Stimulated activated CD4-positive, alpha-beta T cell treated with anti-CD3 and anti-CD28 coated beads, Interleukin-2, amount 100 ng/mL, for 24 hours (primary cell): ENCODE measurements around the gene APOA1.

Experiments used
- DNase-seq, 2 donors: peaks; one replicate each; pipeline ENCODE4 v3.0.0-alpha.2; 2020

Gene APOA1

DNA sequence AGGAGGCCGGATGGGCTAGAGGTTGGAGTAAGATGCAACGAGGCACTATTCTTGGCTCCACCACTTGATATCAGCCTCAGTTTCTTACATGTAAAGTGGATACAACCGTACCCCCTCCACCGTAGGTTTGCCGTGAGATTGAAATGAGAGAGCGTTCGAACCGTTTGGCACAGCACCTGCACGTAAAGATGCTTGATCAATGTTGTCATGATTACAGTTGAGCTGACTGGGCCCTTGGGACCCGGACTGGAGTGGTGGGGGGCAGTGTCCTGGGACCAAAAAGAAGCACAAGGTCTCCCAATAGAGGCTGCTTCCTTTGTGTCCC lies 4.0 kb downstream of the APOA1 start:
- DNase-seq = no peak

DNA sequence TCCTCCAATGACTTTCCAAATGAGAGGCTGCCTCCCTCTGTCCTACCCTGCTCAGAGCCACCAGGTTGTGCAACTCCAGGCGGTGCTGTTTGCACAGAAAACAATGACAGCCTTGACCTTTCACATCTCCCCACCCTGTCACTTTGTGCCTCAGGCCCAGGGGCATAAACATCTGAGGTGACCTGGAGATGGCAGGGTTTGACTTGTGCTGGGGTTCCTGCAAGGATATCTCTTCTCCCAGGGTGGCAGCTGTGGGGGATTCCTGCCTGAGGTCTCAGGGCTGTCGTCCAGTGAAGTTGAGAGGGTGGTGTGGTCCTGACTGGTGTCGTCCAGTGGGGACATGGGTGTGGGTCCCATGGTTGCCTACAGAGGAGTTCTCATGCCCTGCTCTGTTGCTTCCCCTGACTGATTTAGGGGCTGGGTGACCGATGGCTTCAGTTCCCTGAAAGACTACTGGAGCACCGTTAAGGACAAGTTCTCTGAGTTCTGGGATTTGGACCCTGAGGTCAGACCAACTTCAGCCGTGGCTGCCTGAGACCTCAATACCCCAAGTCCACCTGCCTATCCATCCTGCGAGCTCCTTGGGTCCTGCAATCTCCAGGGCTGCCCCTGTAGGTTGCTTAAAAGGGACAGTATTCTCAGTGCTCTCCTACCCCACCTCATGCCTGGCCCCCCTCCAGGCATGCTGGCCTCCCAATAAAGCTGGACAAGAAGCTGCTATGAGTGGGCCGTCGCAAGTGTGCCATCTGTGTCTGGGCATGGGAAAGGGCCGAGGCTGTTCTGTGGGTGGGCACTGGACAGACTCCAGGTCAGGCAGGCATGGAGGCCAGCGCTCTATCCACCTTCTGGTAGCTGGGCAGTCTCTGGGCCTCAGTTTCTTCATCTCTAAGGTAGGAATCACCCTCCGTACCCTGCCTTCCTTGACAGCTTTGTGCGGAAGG lies 4.8 kb downstream of the APOA1 start:
- no peak for DNase-seq

DNA sequence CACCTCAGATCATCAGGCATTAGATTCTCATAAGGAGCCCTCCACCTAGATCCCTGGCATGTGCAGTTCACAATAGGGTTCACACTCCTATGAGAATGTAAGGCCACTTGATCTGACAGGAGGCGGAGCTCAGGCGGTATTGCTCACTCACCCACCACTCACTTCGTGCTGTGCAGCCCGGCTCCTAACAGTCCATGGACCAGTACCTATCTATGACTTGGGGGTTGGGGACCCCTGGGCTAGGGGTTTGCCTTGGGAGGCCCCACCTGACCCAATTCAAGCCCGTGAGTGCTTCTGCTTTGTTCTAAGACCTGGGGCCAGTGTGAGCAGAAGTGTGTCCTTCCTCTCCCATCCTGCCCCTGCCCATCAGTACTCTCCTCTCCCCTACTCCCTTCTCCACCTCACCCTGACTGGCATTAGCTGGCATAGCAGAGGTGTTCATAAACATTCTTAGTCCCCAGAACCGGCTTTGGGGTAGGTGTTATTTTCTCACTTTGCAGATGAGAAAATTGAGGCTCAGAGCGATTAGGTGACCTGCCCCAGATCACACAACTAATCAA lies 5.6 kb downstream of the APOA1 start:
- no peak for DNase-seq

DNA sequence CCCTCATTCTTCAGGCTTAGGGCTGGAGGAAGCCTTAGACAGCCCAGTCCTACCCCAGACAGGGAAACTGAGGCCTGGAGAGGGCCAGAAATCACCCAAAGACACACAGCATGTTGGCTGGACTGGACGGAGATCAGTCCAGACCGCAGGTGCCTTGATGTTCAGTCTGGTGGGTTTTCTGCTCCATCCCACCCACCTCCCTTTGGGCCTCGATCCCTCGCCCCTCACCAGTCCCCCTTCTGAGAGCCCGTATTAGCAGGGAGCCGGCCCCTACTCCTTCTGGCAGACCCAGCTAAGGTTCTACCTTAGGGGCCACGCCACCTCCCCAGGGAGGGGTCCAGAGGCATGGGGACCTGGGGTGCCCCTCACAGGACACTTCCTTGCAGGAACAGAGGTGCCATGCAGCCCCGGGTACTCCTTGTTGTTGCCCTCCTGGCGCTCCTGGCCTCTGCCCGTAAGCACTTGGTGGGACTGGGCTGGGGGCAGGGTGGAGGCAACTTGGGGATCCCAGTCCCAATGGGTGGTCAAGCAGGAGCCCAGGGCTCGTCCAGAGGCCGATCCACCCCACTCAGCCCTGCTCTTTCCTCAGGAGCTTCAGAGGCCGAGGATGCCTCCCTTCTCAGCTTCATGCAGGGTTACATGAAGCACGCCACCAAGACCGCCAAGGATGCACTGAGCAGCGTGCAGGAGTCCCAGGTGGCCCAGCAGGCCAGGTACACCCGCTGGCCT lies 7.1 kb downstream of the APOA1 start:
- DNase-seq = no peak

DNA sequence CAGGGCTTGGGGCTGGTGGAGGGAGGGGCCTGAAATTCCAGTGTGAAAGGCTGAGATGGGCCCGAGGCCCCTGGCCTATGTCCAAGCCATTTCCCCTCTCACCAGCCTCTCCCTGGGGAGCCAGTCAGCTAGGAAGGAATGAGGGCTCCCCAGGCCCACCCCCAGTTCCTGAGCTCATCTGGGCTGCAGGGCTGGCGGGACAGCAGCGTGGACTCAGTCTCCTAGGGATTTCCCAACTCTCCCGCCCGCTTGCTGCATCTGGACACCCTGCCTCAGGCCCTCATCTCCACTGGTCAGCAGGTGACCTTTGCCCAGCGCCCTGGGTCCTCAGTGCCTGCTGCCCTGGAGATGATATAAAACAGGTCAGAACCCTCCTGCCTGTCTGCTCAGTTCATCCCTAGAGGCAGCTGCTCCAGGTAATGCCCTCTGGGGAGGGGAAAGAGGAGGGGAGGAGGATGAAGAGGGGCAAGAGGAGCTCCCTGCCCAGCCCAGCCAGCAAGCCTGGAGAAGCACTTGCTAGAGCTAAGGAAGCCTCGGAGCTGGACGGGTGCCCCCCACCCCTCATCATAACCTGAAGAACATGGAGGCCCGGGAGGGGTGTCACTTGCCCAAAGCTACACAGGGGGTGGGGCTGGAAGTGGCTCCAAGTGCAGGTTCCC lies 7.8 kb downstream of the APOA1 start, which contains the start of gene APOC3:
APOC3 (plus strand) TSS at position 383 of the 659 bp plus-strand sequence. CDS start 676 bp downstream, outside the sequence.
- no peak for DNase-seq

DNA sequence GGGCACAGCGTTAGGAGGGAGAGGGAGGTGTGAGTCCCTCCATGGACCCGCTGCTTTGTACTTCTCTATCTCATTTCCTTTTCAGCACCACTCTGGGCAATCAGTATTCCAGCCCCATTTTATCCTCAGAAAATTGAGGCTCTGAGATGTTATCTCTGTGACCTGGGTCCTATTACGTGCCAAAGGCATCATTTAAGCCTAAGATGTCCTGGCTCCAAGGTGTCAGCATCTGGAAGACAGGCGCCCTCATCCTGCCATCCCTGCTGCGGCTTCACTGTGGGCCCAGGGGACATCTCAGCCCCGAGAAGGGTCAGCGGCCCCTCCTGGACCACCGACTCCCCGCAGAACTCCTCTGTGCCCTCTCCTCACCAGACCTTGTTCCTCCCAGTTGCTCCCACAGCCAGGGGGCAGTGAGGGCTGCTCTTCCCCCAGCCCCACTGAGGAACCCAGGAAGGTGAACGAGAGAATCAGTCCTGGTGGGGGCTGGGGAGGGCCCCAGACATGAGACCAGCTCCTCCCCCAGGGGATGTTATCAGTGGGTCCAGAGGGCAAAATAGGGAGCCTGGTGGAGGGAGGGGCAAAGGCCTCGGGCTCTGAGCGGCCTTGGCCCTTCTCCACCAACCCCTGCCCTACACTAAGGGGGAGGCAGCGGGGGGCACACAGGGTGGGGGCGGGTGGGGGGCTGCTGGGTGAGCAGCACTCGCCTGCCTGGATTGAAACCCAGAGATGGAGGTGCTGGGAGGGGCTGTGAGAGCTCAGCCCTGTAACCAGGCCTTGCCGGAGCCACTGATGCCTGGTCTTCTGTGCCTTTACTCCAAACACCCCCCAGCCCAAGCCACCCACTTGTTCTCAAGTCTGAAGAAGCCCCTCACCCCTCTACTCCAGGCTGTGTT lies 8.5 kb downstream of the APOA1 start:
- no peak for DNase-seq

DNA sequence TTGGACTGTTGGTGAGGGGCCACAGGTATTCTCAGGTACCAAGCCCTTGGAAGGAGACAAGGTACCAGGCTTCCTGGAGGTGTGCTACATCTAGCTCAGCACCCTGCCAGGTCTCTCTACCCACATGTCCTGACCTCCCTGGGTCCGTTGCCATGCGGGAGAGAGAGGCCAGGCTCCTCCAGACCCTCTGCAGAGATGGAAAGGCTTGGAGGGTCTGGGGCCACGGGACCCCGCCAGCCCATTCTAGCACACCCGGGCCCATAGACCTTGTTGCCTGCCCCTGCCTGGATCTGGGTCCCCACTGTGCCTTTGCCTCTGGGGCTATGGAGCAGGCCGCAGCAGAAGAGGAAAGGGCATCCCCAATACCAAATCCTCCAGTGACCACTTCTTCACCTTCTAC lies 10.0 kb downstream of the APOA1 start:
- no peak for DNase-seq

DNA sequence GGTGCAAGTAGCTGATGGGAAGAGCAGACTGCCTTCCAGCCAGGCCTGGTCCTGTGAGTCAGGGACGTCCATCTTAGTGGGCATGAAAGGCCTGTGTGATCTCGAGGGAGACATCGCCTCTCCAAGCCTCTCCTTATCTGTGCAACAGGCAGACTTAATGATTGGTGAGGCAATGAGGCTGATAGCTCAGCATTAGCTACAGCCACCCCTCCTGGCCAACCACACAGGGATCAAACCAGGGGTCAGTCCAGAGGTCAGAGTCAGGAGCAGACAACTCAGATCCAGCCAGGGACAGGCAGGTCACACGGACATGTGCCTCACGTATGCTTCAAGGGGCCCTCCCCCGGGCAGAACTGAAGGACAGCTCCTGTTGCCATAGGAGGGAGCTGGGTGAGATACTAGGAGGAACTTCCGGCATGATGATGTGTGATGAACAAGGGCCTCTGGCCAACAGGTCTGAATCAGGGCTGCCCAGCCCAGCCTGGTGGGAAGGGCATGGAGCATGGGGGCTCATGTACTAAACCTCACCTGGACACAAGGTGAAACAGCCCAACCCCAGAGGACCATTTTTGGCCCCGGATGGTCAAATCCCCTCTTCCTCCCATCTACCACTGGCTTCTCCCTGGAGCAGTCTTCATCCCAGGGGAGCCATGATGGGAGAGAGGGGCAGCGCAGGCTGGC lies 10.5 kb downstream of the APOA1 start:
- DNase-seq = no peak

DNA sequence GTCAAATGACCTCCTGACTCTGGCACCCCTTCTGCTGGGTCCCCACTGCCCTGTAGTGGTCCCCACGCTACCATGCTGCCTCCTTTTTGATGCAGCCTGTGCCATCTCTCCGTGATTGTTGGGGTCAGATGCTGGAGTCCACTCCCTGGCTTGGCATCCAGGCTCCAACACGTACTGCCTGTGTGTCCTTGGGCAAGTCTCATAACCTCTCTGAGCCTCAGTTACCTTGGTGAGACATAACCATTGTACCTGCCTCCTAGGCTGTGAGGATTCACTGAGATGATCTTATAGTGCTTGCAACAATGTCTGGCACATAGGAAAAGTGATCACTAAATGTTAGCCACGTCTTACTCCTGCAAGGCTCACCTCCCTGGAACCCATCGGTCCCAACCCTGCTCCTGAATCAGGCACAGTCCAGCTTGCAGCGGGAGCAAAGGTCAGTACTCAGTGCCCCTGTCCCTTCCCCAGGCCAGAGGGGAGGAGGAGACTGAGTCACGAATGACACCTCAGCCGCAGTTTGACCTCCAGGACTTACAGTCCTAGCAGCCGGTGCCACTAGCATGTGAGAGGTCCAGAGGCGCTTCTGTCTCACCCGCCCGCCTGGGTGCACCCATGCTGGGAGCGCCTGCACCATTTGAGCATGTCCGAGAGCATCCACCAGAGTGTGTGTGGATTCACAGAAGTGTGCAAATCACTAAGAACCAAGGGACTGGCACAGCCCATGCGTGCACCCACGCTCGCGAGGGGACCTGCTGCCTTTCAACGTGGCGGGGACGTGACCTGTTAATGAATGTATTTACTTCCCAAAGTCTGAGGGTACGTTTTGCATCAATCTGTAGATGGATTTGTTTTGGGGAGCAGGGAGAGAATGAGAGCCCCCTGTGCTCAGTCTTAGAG lies 11.3 kb downstream of the APOA1 start:
- DNase-seq = no peak

DNA sequence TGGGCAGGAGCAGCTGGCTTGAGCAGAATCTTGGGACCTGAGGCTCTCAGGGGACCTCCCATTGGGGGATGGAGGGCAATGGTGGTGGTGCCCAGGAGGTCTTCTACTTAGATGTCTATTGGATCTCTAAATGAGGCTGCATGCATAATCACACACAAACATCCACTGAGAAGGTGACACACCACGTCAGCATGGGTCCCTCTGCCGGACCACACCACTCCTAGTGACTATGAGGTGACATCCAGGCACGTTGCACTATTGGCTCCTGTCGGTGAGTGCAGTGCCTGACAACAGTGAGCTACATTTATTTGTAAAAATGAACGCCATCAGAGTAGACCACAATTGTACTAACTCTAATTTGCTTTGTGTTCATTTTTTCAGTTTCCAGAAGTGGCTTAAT lies 12.0 kb downstream of the APOA1 start:
- no peak for DNase-seq

DNA sequence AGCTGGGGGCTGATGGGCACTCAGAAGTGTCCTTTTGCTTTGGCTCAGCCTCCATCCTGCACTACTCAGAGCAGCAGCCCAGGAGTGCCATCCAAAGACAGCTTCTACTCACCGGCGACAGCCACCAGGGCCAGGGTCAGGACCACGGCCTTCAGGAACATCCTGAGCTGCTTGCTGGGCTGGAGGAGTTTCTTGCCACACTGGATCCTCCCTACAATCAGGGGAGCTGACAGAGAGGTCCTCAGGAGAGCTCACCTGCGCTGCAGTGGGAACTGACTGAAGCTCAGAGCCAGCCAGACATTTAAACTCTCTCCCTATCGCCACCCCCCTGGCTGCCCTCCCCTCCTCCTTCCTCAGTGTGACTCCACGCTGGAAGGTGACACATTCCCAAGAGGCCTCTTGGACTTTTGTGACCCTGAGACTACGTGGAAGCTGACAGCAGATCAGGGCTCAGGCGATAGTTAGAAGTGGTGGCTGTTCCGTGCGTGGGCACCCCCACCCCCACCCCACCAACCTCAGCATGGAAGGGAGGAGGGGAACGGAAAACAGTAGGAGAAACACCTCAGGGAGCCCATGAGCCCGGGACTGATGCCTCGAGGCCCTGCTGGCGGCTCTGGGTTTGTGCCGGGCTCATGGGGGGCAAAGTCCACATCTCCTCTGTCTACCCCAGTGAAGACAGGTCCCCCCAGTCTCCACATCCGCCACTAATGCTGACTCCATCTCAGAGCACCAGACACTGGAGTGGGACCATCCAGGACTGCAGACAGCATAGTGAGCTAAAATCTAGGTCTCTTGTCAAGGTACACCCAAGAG lies 14.2 kb downstream of the APOA1 start, which contains the start of gene APOA4:
APOA4 (minus strand) TSS at position 274 of the 813 bp plus-strand sequence; CDS start at position 161, 113 bp downstream.
- DNase-seq = no peak

DNA sequence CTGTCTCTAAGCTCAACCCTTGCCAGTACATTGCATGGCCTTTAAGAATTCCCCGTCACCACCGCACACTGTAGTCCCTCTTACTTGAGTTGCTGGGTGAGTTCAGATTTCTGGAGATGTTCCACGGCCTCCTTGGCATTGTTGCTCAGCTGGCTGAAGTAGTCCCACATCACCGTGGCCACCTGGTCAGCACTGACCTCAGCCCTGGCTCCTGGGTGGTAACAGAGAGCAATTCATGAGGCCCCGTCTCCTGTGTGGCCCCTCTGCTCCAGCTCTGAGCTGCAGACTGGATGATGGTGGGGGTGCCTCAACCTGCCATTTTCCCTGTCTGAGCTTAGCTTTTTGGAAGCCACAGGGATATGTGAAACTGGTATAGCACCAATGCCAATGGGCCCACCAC lies 14.8 kb downstream of the APOA1 start:
- DNase-seq = no peak

DNA sequence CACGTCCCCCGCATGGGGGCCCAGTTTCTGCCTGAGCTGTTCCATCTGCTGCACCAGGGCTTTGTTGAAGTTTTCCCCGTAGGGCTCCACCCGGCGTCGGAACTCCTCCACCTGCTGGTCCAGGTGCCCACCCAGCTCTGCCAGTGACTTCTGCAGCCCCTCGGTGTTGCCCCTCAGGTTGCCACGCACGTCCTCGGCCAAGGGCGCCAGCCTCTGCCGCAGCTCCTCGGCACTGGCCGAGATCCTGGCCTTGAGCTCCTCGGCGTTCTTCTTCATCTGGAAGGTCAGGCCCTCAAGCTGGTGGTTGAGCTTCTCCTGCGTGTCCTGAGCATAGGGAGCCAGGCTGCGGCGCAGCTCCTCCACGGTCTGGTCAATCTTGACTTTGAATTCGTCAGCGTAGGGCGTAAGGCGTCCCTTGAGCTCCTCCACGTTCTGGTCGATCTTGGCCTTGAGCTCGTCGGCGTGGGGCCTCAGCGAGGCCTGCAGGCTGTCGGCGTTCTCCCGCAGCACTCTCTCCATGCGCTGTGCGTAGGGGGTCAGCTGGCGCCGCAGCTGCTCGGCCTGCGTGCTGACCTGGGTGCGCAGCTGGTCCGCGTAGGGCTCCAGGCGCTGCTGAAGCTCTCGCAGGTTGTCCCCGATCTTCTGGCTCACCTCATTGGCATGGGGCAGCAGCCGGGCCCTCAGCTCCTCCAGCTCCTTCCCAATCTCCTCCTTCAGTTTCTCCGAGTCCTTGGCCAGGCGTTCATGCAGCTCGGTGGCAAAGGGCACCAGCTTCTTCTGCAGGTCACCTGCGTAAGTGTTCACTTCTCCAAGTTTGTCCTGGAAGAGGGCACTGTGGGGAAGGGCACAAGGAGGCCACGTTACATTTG lies 16.1 kb downstream of the APOA1 start:
- DNase-seq = no peak

DNA sequence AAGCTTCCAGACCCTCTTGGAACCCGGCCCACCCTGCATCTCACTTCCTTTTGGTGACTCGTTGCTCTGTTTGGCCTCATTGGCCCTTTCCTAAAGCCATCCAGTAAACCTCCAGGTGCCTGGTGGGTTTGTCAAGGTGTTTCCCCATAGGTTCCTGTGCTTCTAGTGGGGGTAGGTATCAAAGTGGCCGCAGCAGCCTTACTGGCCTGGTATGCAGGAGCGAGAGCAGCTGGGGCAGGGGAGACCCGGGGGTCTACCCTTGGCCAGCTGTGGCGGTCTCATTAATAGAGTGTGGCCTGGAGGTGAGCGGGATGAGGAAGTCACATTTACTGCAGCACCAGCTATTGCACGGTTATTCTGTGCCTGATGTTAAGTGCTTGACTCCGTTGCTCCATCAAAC lies 18.4 kb downstream of the APOA1 start:
- no peak for DNase-seq

DNA sequence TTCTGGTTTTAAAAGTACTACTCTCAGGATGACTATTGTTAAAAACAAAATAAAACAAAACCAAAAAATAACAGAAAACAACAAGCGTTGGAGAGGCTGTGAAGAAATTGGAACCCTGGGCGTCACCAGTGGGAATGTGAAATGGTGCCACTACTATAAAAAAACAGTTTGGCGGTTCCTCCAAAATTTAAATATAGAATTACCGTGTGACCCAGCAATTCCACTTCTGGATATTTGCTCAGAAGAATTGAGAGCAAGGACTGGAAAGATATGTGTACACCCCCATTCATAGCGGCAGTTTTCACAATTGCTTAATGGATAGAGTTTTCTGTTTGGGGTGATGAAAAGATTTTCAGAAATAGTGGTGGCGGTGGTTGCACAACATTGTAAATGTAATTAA lies 22.9 kb downstream of the APOA1 start:
- no peak for DNase-seq

DNA sequence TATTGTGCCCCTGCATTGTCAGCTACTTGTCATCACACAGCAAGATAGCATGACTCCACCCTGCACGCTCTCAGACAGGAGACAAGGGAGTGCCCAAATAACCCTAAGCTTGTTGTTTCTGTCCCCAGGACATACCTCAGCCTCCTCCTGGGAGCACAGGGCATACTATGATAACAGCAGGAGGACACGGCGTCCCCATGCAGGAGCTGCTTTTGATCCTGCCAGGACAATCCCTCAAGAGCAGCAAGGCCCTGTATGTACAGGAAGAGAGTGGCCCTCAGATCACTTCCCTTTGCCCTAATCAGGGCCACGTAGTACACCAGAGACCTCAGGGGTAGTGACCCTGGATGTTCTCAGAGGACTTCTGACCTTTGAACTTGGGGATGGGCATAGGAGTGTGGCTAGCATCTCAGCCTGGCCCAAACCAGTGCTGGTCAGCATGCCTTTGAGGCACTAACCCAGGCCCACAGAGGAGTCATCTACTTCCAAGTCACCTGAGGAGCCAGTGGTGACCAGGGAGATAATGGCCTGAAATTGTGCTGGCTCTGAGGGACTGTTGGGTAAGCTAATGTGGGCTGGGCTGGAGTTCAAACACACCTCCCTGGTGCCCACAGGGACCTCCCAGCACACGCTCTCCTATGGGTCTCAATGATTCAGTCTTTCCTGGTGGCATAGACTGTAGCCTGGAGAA lies 23.5 kb downstream of the APOA1 start:
- no peak for DNase-seq

DNA sequence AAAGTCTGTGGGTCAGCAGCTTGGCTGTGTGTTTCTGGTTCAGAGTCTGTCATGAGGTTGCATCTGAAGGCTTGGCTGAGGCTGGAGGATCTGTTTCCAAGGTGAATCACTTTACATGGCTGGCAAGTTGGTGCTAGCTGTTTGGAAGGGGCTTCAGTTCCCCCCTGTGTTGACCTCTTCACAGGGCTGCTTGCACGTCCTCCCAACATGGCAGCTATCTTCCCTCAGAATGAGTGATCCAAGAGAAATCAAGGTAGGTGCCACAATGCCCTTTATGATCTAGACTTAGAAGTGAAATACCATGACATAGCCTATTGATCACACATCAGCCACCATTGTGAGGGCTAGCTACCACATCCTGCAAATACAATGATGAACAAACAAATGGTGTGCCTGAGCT lies 24.3 kb downstream of the APOA1 start:
- DNase-seq = no peak

DNA sequence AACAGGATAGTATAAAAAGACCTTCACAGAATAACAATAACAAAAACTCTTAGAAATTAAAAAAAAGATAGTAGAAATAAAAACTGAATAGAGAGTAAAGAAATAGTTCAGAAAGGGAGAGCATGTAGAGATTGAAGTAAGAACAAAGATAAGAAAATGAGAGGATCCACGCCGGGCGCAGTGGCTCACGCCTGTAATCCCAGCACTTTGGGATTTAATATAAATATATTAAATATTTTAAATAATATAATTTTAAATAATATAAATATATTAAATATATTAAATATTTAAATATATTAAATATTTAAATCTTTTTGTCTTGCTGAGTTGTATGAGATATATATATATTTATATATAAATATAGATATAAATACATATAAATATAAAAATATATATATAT lies 25.3 kb downstream of the APOA1 start:
- no peak for DNase-seq
